GM18508 (cell line): Measurements from ENCODE around the gene RNF213.

ENCODE experiments used
- ATAC-seq: cut with Tn5 transposase; IDR thresholded peaks from one replicate; pipeline ENCODE4 v1.9.1; 2021; ENCODE audit warnings: moderate number of reproducible peaks; ENCODE audit not compliant: insufficient read depth, unreplicated experiment

Gene RNF213

DNA sequence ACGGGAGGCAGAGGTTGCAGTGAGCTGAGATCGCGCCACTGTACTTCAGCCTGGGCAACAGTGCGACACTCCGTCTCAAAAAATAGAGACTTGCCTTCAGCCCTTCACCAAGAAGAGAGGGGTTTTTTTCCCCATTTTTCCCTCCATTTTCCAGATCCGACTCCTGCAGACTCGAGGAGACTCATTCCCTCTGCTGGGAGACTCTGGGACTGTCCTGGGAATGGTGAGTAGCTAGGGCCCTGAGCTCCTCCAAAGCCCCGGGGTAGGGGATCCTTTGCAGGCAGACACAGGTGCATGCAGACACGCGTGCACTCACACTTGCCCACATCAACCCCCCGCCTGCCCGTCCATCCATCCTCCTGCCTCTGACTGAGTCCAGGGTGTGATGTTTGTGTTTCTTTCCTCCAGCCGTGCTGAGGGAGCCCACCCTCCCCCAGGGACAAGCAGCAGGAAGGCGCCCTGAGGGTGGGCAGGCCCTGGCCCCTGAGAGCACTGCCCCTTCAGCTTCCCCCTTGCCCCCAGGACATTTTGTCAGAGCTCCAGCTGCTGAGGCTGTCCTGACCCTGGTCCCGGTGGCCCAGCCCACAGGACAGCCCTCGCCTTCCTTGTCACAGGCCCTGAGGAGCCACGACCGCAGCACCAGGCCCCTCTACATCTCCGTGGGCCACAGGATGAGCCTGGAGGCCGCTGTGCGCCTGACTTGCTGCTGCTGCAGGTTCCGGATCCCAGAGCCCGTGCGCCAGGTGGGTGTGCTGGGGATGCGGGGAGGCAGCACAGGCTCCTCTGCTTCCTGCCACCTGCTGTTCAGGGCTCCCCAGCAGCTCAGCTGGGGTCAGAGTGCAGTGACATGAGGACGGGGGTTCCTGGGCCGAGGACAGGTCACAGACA, 164.5 kb downstream of the RNF213 start:
- ATAC-seq, result no peak

GRCh38 chr17:80425835-80426426, 165.3 kb downstream of the RNF213 start:
- ATAC-seq, result no peak

GRCh38 chr17:80426671-80427326, 166.1 kb downstream of the RNF213 start:
- no peak for ATAC-seq

DNA sequence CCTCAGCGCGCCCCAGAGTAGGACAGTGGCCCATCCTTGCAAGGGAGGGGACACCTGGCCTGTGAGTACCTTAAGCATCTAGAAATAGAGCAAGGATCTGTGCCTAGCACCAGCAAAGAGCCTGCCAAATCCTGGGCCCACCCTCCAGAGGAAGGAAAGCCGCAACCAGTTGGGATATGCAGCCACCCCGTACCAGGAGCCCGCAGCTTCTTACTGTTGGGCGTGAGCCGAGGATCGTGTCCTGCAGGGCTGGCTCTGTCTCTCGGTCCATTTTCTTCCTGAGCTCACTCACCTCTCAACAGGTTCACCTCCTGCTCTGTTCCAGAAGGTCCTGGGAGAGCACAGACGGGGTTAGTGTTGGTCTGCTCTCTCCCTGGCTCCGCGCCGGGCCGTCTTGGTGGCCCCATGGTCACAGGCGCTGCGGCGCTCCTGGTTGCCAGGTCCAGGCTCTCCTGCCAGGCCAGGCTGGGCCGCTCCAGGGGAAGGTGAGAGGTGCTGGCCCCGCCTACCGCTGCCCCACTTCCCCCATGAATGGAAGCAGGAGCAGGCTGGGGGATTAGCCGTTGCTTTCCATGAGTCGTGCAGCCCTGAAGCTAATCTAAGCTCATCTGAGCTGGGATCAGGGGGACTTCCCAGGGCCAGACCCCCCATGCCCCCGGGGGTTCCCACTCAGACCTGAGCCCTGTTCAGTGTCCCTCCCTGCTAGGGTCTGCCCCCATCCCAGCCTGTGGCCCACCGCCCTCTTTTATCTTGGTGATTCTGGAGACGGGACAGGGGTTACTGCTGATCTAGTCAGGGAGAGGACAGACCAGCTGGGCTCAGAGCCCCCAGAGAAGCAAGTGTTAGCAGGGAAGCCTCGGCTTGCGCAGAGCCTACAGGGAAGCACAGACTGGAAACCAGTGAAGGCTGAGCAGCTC, 167.0 kb downstream of the RNF213 start:
- ATAC-seq, result no peak

- no peak for ATAC-seq
Observed at GRCh38 chr17:80428363-80428762, 167.7 kb downstream of the RNF213 start.

- no peak for ATAC-seq
Observed at GRCh38 chr17:80428796-80429195, 168.1 kb downstream of the RNF213 start.

- no peak for ATAC-seq
Observed at GRCh38 chr17:80429356-80430275, 169.0 kb downstream of the RNF213 start.

DNA sequence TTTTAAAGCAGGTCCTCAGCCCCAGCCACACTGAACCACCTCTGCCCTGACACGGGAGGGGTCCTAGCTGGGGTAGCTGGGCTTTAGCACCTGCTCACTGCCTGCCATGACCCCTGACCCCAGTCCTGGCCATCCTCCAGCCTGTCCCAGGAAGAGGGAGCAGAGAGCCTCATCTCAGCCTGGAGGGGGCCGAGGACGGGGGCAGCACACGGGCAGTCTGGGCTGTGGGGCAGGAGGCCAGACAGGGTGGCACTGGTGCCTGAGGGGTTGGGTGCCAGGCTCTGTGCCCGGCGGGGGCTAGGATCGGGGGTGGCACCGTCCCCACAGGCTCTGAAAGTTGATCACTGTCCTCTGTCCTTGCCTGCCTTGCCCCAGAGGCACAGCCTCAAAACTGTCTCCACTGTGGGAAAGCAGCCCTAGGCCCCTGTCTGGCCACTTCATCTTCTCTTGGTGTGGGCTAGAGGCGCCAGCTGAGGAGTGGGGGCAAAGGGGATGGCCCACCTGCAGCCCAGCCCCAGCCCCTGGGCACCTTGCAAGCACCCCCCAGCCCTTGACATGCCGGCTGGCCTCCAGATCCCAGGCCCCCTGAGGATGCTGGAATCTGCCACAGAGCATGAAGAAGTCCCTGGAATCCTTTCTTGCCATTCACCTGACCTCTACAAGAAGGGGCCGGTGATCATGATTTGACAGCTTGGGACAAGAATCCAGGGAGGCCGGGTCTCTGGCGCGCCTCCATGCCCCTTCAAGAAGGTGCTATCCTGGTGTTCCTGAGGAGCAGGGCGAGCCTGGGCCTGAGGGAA, 170.0 kb downstream of the RNF213 start:
- no peak for ATAC-seq

GRCh38 chr17:80431246-80432195, 170.9 kb downstream of the RNF213 start:
- ATAC-seq, result no peak

DNA sequence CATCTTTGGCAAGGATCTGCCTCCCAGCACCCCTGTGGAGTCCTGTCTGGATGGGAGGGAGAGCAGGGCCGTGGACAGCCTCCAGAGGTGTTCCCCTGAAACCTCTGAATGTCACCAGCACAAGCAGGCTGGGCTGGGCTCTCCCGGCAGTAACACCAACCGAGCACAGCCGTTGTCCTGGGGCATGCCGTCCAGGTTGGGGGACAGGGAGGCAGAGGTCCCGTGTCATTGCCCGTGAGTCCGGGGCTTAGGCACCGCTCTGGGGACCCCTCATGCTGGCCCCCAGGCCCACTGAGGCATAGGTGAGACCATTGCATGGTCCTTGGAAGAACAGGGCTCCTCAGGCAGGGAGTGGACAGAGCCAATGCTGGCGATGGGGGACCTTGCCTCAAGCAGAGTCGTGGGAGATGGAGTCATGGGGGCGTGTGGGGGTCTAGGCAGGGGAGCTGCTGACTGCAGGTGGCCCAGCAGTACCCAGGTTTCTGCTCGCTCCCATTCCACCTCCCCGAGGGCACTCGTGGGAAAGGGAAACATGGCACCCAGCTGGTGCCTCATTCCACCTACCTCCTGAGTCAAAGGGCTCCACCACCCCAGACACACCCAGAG, 171.8 kb downstream of the RNF213 start:
- ATAC-seq, result no peak

DNA sequence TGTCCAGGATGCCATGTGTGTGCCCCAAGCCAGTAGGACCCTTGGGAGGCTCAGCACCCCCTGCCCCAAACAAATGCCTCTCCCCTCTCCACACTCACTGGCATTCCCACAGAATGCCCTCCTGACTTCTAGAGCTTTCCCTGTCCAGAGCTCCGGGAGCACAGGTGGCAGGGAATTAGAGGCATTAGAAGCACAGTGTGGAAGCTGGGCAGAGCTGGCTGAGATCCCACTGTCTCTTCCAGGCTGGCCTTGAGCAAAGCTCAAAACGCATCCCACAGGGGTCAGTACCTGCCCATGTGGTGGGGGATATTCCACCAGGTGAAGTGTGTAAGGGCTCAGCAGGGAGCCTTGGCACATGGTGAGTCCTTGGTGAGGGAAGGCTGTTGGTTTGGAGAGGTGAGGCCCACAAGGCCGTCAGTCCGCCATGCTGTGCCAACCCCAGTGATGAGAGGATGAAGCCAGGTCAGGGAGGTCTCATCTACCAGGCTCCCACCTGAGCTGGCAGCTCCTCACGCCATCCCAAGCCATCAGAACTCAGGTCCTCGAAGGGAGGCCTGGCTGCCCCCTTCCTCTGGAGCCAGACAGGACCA, 172.4 kb downstream of the RNF213 start:
- no peak for ATAC-seq

- ATAC-seq, result no peak
Observed at GRCh38 chr17:80433916-80434666, 173.4 kb downstream of the RNF213 start.

DNA sequence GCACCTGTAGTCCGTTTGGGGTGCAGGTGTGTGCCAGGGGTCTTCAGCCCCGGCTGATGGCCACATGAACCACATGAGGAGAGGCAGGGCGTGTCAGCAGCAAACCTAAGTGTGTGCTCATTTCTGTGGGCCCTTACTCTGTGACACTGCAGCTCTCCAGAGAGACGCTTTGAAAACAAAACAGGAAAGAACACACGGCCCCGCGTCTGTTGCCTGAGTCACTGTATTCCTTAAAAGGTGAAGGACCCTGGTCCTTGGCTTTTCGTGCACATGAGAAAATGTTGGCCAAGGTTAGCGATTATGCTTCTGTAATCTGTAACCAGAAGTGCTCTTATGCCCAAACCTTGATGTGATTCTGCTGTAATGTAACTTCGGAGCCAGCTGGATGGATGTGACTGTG, 176.9 kb downstream of the RNF213 start:
- ATAC-seq, result no peak

- no peak for ATAC-seq
Observed at GRCh38 chr17:80438806-80439205, 178.2 kb downstream of the RNF213 start.

DNA sequence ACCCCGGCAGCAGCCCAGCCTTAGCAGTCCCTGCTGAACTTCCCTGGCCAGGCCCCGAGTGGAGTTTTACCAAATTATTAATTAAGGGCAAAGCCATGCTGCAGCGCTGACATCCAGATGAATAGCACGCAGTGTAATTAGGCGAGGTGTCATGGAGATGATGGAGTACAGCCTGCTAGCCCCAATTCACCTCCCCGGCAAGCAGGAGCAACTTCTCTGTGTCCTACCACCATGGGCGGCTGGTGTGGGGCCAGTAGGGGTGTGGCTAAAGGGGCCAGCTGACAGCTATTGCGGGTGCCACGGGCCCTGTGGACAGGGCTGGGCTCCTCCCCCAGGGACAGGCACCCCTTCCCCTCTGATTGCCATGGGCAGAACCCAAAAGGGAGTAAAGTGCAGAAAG, 178.8 kb downstream of the RNF213 start:
- no peak for ATAC-seq

DNA sequence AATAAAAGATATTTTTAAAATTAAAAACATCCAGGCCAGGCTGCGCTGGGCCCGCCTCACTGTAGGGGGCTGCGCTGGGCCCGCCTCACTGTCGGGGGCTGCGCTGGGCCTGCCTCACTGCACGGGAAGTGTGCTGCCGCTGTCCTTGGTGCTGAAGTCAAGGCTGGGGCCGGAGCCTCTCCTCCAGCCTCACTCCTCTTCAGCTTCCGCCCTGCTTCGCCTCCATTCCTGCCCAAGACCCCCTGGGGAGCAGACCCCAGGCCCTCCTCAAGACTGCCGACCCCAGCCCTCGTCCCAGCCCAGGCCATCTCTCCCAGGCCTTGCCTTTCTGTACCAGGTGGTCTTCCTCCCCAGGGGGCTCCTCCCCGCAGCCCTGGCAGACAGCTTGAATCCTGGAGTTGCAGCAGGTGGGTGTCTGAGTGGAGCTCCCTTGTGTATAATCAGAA, 180.5 kb downstream of the RNF213 start:
- ATAC-seq, result no peak
